ENCODE data around the gene SH3D19. TPM values are rescaled to one million over a fixed set of nuclear protein-coding genes. Genes with fewer than 3 reads are reported as not detected.
"Not testable (repeated sequence)": the region's sequence is repeated elsewhere in the genome, so short reads cannot be mapped to it uniquely, and the experiment has no call there.

Gene SH3D19
- polyA plus RNA-seq, 1 donor, result 68.5 TPM

- no peaks in the 10 kb centered on the region for H3K9me3 ChIP-seq (ENCODE audit: control insufficient read depth, low read depth, low read length)
- peak in 1 of 2 donors; percentile 43 for DNase-seq
- H3K36me3 ChIP-seq (ENCODE audit: control insufficient read depth, insufficient read depth, low read length), result no peaks in the 10 kb centered on the region
- no CpG with 5 or more reads among the region's 2 CpGs for WGBS (ENCODE audit: insufficient coverage, low lambda C conversion rate)
- no peaks in the 10 kb centered on the region for H3K27me3 ChIP-seq (ENCODE audit: control insufficient read depth, insufficient read depth, low read length)
- no peak overlapping the region for H3K27ac ChIP-seq (ENCODE audit: low read length)
- peaks cover 18% of the 10 kb centered on the region for H3K4me1 ChIP-seq (ENCODE audit: control insufficient read depth, insufficient read depth, low read length)
- H3K4me3 ChIP-seq (ENCODE audit: low read length), result no peak overlapping the region
Observed at GRCh38 chr4:151091047-151091446, 234.4 kb downstream of the SH3D19 start.

GRCh38 chr4:151087467-151087866, 237.9 kb downstream of the SH3D19 start:
- peaks cover 6% of the 10 kb centered on the region for H3K4me1 ChIP-seq (ENCODE audit: control insufficient read depth, insufficient read depth, low read length)
- WGBS (ENCODE audit: insufficient coverage, low lambda C conversion rate), result no CpG with 5 or more reads among the region's 8 CpGs
- no peak for DNase-seq
- H3K27ac ChIP-seq (ENCODE audit: low read length), result no peak overlapping the region
- no peak overlapping the region for H3K4me3 ChIP-seq (ENCODE audit: low read length)
- no peaks in the 10 kb centered on the region for H3K36me3 ChIP-seq (ENCODE audit: control insufficient read depth, insufficient read depth, low read length)
- H3K9me3 ChIP-seq (ENCODE audit: control insufficient read depth, low read depth, low read length), result no peaks in the 10 kb centered on the region
- H3K27me3 ChIP-seq (ENCODE audit: control insufficient read depth, insufficient read depth, low read length), result no peaks in the 10 kb centered on the region

- not testable (repeated sequence) for H3K27me3 ChIP-seq (ENCODE audit: control insufficient read depth, insufficient read depth, low read length); DNase-seq; H3K9me3 ChIP-seq (ENCODE audit: control insufficient read depth, low read depth, low read length); H3K36me3 ChIP-seq (ENCODE audit: control insufficient read depth, insufficient read depth, low read length); H3K27ac ChIP-seq (ENCODE audit: low read length); H3K4me1 ChIP-seq (ENCODE audit: control insufficient read depth, insufficient read depth, low read length); H3K4me3 ChIP-seq (ENCODE audit: low read length)
- no CpG with 5 or more reads among the region's 2 CpGs for WGBS (ENCODE audit: insufficient coverage, low lambda C conversion rate)
Observed at GRCh38 chr4:151077978-151078377, 247.4 kb downstream of the SH3D19 start.

DNA sequence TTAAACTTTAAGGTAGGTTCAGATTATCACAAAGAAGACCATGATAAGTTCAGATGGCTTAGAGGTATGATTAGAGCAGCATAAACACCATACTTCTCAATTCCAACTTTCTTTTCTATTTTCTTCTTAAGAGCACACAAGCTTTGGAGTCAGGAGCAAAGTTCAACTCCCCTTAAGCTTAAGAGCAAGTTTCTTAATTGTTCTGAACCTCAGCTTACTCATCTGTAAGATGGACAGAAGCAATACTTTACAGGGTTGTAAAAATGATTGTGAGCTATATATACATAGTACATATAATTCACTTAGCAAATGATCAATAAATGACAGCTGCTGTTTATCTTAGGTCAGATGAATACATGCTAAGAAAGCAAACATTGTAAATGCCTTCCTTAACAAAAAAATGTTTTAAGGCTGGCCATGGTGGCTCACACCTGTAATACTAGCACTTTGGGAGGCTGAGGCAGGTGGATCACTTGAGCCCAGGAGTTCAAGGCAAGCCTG, 250.9 kb downstream of the SH3D19 start:
- H3K4me3 ChIP-seq (ENCODE audit: low read length), result no peak overlapping the region
- DNase-seq, result no peak
- no peaks in the 10 kb centered on the region for H3K4me1 ChIP-seq (ENCODE audit: control insufficient read depth, insufficient read depth, low read length)
- no peaks in the 10 kb centered on the region for H3K9me3 ChIP-seq (ENCODE audit: control insufficient read depth, low read depth, low read length)
- H3K27me3 ChIP-seq (ENCODE audit: control insufficient read depth, insufficient read depth, low read length), result no peaks in the 10 kb centered on the region
- no peaks in the 10 kb centered on the region for H3K36me3 ChIP-seq (ENCODE audit: control insufficient read depth, insufficient read depth, low read length)
- no peak overlapping the region for H3K27ac ChIP-seq (ENCODE audit: low read length)

Other genes with a start within 250 kb of the SH3D19 start
- gene RPS3A, start 226.0 kb downstream of the SH3D19 start, polyA plus RNA-seq, result 4,115 TPM
- gene PRSS48, start 48.4 kb downstream of the SH3D19 start, polyA plus RNA-seq, result not detected
- gene FHIP1A, start 83.6 kb upstream of the SH3D19 start, polyA plus RNA-seq, result 5.0 TPM

All from large intestine (tissue), 3 donors.